Upper lobe of left lung (tissue), 4 donors: ENCODE data around the gene KLHDC2.

Experiments used
- EP300 ChIP-seq, 4 donors: sonication (generic); formaldehyde crosslinking; IDR thresholded peaks; one replicate each; pipeline ENCODE4 v1.5.1; 2017; ENCODE audit warnings: antibody characterized with exemption in 4 of 4, control low read depth in 2 of 4
- POLR2A ChIP-seq, 4 donors: fragments of 450-650 bp; IDR thresholded peaks; one replicate each; pipeline ENCODE4 v1.5.1; 2016 to 2017; ENCODE audit warnings: antibody characterized with exemption in 4 of 4, mild to moderate bottlenecking in 2 of 4
- POLR2AphosphoS5 ChIP-seq, 2 donors: sonication (generic); formaldehyde crosslinking; IDR thresholded peaks; one replicate each; pipeline ENCODE4 v1.5.1; 2017; ENCODE audit warnings: antibody characterized with exemption in 2 of 2
- TF ChIP-seq, protein P1 (sequence below), 6 experiments: fragments of 450-650 bp in 4 of 6; fragments of 200-600 bp in 2 of 6; sonication (generic) in 2 of 6; IDR thresholded peaks; one replicate each; pipeline ENCODE4 v1.5.1; 2016 to 2019; ENCODE audit warnings: antibody characterized with exemption in 6 of 6

DNA sequence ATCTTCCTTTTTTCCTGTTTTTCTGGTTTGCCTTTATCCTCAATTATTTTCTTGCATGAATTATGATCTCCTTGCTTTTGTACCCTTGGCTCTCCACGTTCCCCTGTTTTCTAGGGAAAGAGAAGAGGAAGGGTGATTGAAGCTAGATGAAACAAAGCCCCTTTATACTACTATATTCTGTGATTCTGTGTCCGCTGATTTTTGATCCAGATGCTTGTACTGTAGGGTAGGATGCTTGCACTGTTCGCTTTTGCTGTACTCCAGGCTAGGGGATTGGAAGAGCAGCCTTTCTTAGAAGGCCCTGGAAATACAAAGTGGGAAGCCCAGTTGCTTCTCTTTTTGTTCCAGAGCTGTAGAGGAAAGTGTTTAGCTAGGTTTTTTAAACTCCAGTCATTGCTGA lies 35.1 kb upstream of the KLHDC2 start:
- TF ChIP-seq, protein P1, sequence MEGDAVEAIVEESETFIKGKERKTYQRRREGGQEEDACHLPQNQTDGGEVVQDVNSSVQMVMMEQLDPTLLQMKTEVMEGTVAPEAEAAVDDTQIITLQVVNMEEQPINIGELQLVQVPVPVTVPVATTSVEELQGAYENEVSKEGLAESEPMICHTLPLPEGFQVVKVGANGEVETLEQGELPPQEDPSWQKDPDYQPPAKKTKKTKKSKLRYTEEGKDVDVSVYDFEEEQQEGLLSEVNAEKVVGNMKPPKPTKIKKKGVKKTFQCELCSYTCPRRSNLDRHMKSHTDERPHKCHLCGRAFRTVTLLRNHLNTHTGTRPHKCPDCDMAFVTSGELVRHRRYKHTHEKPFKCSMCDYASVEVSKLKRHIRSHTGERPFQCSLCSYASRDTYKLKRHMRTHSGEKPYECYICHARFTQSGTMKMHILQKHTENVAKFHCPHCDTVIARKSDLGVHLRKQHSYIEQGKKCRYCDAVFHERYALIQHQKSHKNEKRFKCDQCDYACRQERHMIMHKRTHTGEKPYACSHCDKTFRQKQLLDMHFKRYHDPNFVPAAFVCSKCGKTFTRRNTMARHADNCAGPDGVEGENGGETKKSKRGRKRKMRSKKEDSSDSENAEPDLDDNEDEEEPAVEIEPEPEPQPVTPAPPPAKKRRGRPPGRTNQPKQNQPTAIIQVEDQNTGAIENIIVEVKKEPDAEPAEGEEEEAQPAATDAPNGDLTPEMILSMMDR (IDR thresholded peaks at IDR 0.05) = no peak
- no peak for TF ChIP-seq POLR2A (IDR thresholded peaks at IDR 0.05)
- no peak for TF ChIP-seq EP300 (IDR thresholded peaks at IDR 0.05)
- no peak for TF ChIP-seq POLR2AphosphoS5 (IDR thresholded peaks at IDR 0.05)
